Loucy (cell line): ENCODE measurements around the gene TMEM45A.
"Not testable (repeated sequence)": the region's sequence is repeated elsewhere in the genome, so short reads cannot be mapped to it uniquely, and the experiment has no call there.

Source experiments
- H2AFZ ChIP-seq: fragments of 200-600 bp; sonication (generic); 2 replicates; pipeline ENCODE4 v1.6.0; 2016; ENCODE audit warnings: antibody characterized with exemption, mild to moderate bottlenecking, low read length, moderate library complexity
- H3F3A ChIP-seq: fragments of 200-600 bp; 2 replicates; pipeline ENCODE4 v1.6.0; 2016; ENCODE audit warnings: antibody characterized with exemption, low read depth, mild to moderate bottlenecking
- H3K27me3 ChIP-seq: fragments of 200-600 bp; sonication (generic); 2 replicates; pipeline ENCODE4 v1.6.1; 2014; ENCODE audit warnings: low read length, mild to moderate bottlenecking; ENCODE audit not compliant: insufficient read depth, poor library complexity, severe bottlenecking
- H3K36me3 ChIP-seq: fragments of 200-600 bp; sonication (generic); 2 replicates; pipeline ENCODE4 v1.6.1; 2016; ENCODE audit warnings: low read length; ENCODE audit not compliant: insufficient read depth
- H3K4me1 ChIP-seq: fragments of 200-600 bp; sonication (generic); 2 replicates; pipeline ENCODE4 v1.5.1; 2014; ENCODE audit warnings: low read length, mild to moderate bottlenecking; ENCODE audit not compliant: insufficient read depth, poor library complexity, severe bottlenecking
- H3K4me2 ChIP-seq: fragments of 200-600 bp; sonication (generic); 2 replicates; pipeline ENCODE4 v1.6.0; 2014; ENCODE audit warnings: antibody characterized with exemption, low read length, low read depth, mild to moderate bottlenecking; ENCODE audit not compliant: poor library complexity, severe bottlenecking
- H3K4me3 ChIP-seq: fragments of 200-600 bp; sonication (generic); 2 replicates; pipeline ENCODE4 v1.5.1; 2014; ENCODE audit warnings: low read length, mild to moderate bottlenecking, mixed read lengths; ENCODE audit not compliant: poor library complexity, severe bottlenecking
- H3K79me2 ChIP-seq: fragments of 200-600 bp; sonication (generic); 2 replicates; pipeline ENCODE4 v1.6.1; 2014; ENCODE audit warnings: low read length; ENCODE audit not compliant: insufficient read depth
- H3K9ac ChIP-seq: fragments of 200-600 bp; sonication (generic); 2 replicates; pipeline ENCODE4 v1.6.0; 2014; ENCODE audit warnings: mild to moderate bottlenecking, low read depth, low read length, moderate library complexity; ENCODE audit not compliant: poor library complexity, severe bottlenecking
- H3K9me2 ChIP-seq: fragments of 200-600 bp; sonication (generic); replicated peaks from 2 replicates; pipeline ENCODE4 v1.6.1; 2016; ENCODE audit warnings: low read depth, low read length, mixed read lengths
- H3K9me3 ChIP-seq: fragments of 200-600 bp; sonication (generic); 2 replicates; pipeline ENCODE4 v1.6.1; 2014; ENCODE audit warnings: mild to moderate bottlenecking, antibody characterized with exemption, low read length, low read depth; ENCODE audit not compliant: insufficient read depth
- H4K20me1 ChIP-seq: fragments of 200-600 bp; sonication (generic); 2 replicates; pipeline ENCODE4 v1.6.0; 2014; ENCODE audit warnings: antibody characterized with exemption, low read length, mild to moderate bottlenecking; ENCODE audit not compliant: insufficient read depth, poor library complexity, severe bottlenecking
- EZH2phosphoT487 ChIP-seq: fragments of 200-600 bp; IDR thresholded peaks from 2 replicates; pipeline ENCODE4 v1.6.1; 2018; ENCODE audit warnings: antibody characterized with exemption, mild to moderate bottlenecking, moderate library complexity, borderline replicate concordance
- TF ChIP-seq, protein P1 (sequence below): fragments of 200-600 bp; sonication (generic); conservative IDR thresholded peaks from 2 replicates; pipeline ENCODE4 v1.5.1; 2014; ENCODE audit warnings: mild to moderate bottlenecking, antibody characterized with exemption, low read length

Gene TMEM45A

DNA sequence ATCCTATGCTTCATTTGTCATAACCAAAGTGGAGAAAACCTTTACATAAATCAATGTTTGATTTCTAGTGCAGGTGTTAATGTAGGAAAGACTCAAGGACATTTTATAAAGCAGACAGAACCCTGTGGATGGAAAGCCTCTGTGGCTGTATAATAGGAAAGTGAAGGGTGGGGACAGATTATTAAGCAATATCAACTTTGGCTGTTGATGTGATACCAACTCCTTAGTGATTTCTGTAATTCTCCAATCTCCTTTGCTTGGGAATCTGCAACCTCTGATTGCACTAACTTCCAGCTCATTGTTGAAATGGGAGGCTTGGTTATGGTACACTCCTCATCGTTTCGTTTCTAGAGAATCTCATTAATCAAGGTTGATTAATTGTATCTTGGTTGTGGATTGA lies 87.7 kb downstream of the TMEM45A start:
- H3K9ac ChIP-seq: no peak overlapping the region
- TF ChIP-seq, protein P1, sequence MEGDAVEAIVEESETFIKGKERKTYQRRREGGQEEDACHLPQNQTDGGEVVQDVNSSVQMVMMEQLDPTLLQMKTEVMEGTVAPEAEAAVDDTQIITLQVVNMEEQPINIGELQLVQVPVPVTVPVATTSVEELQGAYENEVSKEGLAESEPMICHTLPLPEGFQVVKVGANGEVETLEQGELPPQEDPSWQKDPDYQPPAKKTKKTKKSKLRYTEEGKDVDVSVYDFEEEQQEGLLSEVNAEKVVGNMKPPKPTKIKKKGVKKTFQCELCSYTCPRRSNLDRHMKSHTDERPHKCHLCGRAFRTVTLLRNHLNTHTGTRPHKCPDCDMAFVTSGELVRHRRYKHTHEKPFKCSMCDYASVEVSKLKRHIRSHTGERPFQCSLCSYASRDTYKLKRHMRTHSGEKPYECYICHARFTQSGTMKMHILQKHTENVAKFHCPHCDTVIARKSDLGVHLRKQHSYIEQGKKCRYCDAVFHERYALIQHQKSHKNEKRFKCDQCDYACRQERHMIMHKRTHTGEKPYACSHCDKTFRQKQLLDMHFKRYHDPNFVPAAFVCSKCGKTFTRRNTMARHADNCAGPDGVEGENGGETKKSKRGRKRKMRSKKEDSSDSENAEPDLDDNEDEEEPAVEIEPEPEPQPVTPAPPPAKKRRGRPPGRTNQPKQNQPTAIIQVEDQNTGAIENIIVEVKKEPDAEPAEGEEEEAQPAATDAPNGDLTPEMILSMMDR: no peak
- H2AFZ ChIP-seq: no peak overlapping the region
- no peaks in the 10 kb centered on the region for H3K9me2 ChIP-seq
- no peaks in the 10 kb centered on the region for H4K20me1 ChIP-seq
- no peaks in the 10 kb centered on the region for H3K4me1 ChIP-seq
- H3K79me2 ChIP-seq: no peaks in the 10 kb centered on the region
- no peaks in the 10 kb centered on the region for H3K36me3 ChIP-seq
- H3K9me3 ChIP-seq: no peaks in the 10 kb centered on the region
- no peak overlapping the region for H3K4me3 ChIP-seq
- no peaks in the 10 kb centered on the region for H3F3A ChIP-seq
- H3K4me2 ChIP-seq: no peak overlapping the region
- H3K27me3 ChIP-seq: no peaks in the 10 kb centered on the region

DNA sequence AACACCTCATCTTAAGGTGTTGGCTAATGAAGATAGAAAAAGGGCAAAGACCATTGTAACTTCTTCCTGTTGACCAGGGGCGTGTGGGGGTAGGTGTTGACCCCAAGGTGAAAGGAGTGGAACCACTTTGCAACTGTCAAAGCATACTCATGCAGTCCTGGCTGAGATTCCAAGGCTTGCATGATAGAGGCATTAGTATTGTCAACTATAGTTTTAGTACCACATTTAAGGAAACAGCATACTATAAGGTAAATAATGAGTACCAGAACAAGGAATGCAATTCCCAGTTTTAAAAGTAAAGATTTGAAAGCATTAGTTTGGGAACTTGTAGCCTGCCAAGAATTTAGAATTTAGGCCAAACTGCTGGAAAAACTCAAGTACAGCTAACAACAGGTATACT lies 89.2 kb downstream of the TMEM45A start:
- Histone ChIP-seq H3K9me3 (no peaks in the 10 kb centered on the region), H3K36me3 (no peaks in the 10 kb centered on the region), H3K4me2 (no peak overlapping the region), H3K27me3 (no peaks in the 10 kb centered on the region), H3K4me1 (no peaks in the 10 kb centered on the region), H2AFZ (no peak overlapping the region), H4K20me1 (no peaks in the 10 kb centered on the region), H3K9ac (no peak overlapping the region), H3K4me3 (no peak overlapping the region), H3K79me2 (no peaks in the 10 kb centered on the region), H3K9me2 (no peaks in the 10 kb centered on the region), H3F3A (no peaks in the 10 kb centered on the region)
- no peak for TF ChIP-seq EZH2phosphoT487
- TF ChIP-seq, protein P1: no peak

DNA sequence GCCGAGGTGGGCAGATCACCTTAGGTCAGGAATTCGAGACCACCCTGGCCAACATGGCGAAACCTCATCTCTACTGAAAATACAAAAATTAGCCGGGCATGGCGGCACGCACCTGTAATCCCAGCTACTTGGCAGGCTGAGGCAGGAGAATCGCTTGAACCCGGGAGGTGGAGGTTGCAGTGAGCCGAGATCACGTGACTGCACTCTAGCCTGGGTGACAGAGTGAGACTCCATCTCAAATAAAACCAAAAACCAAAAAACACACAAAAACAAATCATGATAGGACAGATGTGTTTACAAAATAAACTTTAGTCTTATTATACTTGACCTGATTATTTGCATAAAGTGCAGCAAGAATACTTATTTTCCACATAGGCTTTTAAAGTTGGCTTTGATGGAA lies 89.7 kb downstream of the TMEM45A start:
- H3K4me3 ChIP-seq, H2AFZ ChIP-seq, H3K27me3 ChIP-seq, H3K36me3 ChIP-seq, H3K4me2 ChIP-seq, H3F3A ChIP-seq, H3K79me2 ChIP-seq, H3K4me1 ChIP-seq, H3K9me3 ChIP-seq, H4K20me1 ChIP-seq, H3K9me2 ChIP-seq, H3K9ac ChIP-seq: not testable (repeated sequence)

DNA sequence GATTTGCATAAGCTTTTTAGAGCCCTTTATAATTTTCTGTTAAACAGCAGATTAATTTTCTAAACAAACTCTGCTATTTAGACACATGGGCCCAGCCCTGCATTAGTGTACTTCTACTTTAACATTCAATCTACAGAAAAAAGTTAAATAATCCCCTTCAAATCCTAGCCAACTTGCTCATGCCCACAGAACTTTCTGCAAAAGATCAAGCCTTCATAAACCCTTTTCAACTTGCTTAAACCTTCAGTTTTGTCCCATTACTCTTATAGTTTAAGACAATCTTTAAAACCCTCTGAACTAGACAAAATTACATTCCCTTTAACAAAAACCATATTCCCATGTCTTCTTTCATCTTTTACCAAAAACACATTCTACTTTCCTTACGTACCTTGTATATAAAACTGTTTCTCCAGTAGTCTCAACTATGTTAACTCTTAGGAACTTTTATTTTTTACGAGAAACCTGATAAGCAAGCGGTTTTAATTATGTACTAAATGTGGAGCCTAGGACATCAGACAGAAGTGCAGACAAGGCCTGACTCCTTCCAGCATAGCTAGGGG lies 91.8 kb downstream of the TMEM45A start:
- Histone ChIP-seq H3K27me3 (no peaks in the 10 kb centered on the region), H3K9ac (no peak overlapping the region), H3K4me1 (no peaks in the 10 kb centered on the region), H3K36me3 (no peaks in the 10 kb centered on the region), H3K4me3 (no peak overlapping the region), H3K79me2 (no peaks in the 10 kb centered on the region), H2AFZ (no peak overlapping the region), H3K4me2 (no peak overlapping the region), H3K9me2 (no peaks in the 10 kb centered on the region), H3K9me3 (no peaks in the 10 kb centered on the region), H3F3A (no peaks in the 10 kb centered on the region), H4K20me1 (no peaks in the 10 kb centered on the region)
- TF ChIP-seq EZH2phosphoT487: no peak
- TF ChIP-seq, protein P1: no peak
